HG03571 (cell line): ENCODE data around the gene LGALSL.
A peak's percentile ranks its signal among the peaks of the same experiment; 100 is the strongest.

Source experiments
- ATAC-seq: cut with Tn5 transposase; IDR thresholded peaks from one replicate; pipeline ENCODE4 v1.9.1; 2021; ENCODE audit not compliant: unreplicated experiment

LGALSL gene

GRCh38 chr2:64470071-64470470 is 16.1 kb downstream of the LGALSL start:
- ATAC-seq = no peak

- ATAC-seq = no peak
These were observed 16.9 kb downstream of the LGALSL start for GRCh38 chr2:64470766-64471295.

GRCh38 chr2:64471600-64471999 is 17.6 kb downstream of the LGALSL start:
- ATAC-seq = no peak

GRCh38 chr2:64472881-64473280 is 18.9 kb downstream of the LGALSL start:
- no peak for ATAC-seq

- ATAC-seq = no peak
These were observed 20.2 kb downstream of the LGALSL start for GRCh38 chr2:64474121-64474571.

- ATAC-seq = no peak
These were observed 20.7 kb downstream of the LGALSL start for GRCh38 chr2:64474636-64475035.

- ATAC-seq = no peak
These were observed 23.1 kb downstream of the LGALSL start for GRCh38 chr2:64477037-64477436.

GRCh38 chr2:64477979-64478378 is 24.0 kb downstream of the LGALSL start:
- no peak for ATAC-seq

GRCh38 chr2:64478502-64479230 is 24.7 kb downstream of the LGALSL start:
- ATAC-seq = no peak

GRCh38 chr2:64479259-64480117 is 25.5 kb downstream of the LGALSL start:
- no peak for ATAC-seq

- ATAC-seq = no peak
These were observed 27.7 kb downstream of the LGALSL start for GRCh38 chr2:64481665-64482064.

GRCh38 chr2:64482243-64482642 is 28.3 kb downstream of the LGALSL start:
- no peak for ATAC-seq

GRCh38 chr2:64482765-64483504 is 29.0 kb downstream of the LGALSL start:
- no peak for ATAC-seq

GRCh38 chr2:64485331-64485730 is 31.4 kb downstream of the LGALSL start:
- no peak for ATAC-seq

- ATAC-seq = no peak
These were observed 32.0 kb downstream of the LGALSL start for GRCh38 chr2:64485961-64486360.

- ATAC-seq = no peak
These were observed 33.5 kb downstream of the LGALSL start for GRCh38 chr2:64487256-64488049.

- ATAC-seq = peak; percentile 69
These were observed 34.4 kb downstream of the LGALSL start for GRCh38 chr2:64488050-64488974.

GRCh38 chr2:64489081-64489751 is 35.3 kb downstream of the LGALSL start:
- no peak for ATAC-seq

GRCh38 chr2:64491426-64491825 is 37.5 kb downstream of the LGALSL start:
- ATAC-seq = no peak
